Neuronal stem cell (in vitro differentiated cells): Measurements from ENCODE around the gene RRP1.
A peak's percentile ranks its signal among the peaks of the same experiment; 100 is the strongest.

Source experiments
- DNase-seq: peaks from one replicate; pipeline ENCODE4 v3.0.0-alpha.2; 2013; ENCODE audit warnings: low spot score
- H2AFZ ChIP-seq: one replicate; pipeline ENCODE4 v1.6.1; 2013; ENCODE audit warnings: mild to moderate bottlenecking, low read length, inconsistent platforms
- H2AK5ac ChIP-seq: 2 replicates; pipeline ENCODE4 v1.6.1; 2013; ENCODE audit warnings: low read depth, mild to moderate bottlenecking, inconsistent platforms, low read length, moderate library complexity, mixed read lengths
- H2BK120ac ChIP-seq: 2 replicates; pipeline ENCODE4 v1.6.1; 2013; ENCODE audit warnings: low read depth, mild to moderate bottlenecking, inconsistent platforms, low read length, moderate library complexity, mixed read lengths
- H2BK12ac ChIP-seq: one replicate; pipeline ENCODE4 v1.6.1; 2013; ENCODE audit warnings: low read length, inconsistent platforms
- H2BK15ac ChIP-seq: 2 replicates; pipeline ENCODE4 v1.6.1; 2013; ENCODE audit warnings: mild to moderate bottlenecking, low read length, inconsistent platforms, mixed read lengths
- H2BK5ac ChIP-seq: one replicate; pipeline ENCODE4 v1.6.1; 2013; ENCODE audit warnings: inconsistent platforms, mild to moderate bottlenecking, low read length, moderate library complexity
- H3K14ac ChIP-seq: one replicate; pipeline ENCODE4 v1.6.1; 2013; ENCODE audit warnings: low read length, inconsistent platforms
- H3K18ac ChIP-seq: 2 replicates; pipeline ENCODE4 v1.6.1; 2013; ENCODE audit warnings: low read length, inconsistent platforms
- H3K23ac ChIP-seq: 2 replicates; pipeline ENCODE4 v1.6.1; 2013; ENCODE audit warnings: low read depth, mild to moderate bottlenecking, mixed read lengths, low read length, inconsistent platforms; ENCODE audit not compliant: poor library complexity
- H3K27ac ChIP-seq: replicated peaks from 3 replicates; pipeline ENCODE4 v1.5.1; 2013; ENCODE audit warnings: low read length, inconsistent platforms
- H3K27me3 ChIP-seq, 3 experiments: 2 replicates each; pipeline ENCODE4 v1.6.1; 2013; ENCODE audit warnings: low read length in 3 of 3, mild to moderate bottlenecking in 2 of 3, inconsistent platforms in 1 of 3, low read depth in 1 of 3, mixed read lengths in 1 of 3, moderate library complexity in 1 of 3; ENCODE audit not compliant: control insufficient read depth in 3 of 3, insufficient read depth in 3 of 3
- H3K36me3 ChIP-seq, 2 donors: replicated peaks in 1 of 2; 2 replicates each; pipeline ENCODE4 v1.6.1; 2013; ENCODE audit warnings: low read length in 2 of 2; ENCODE audit not compliant: control insufficient read depth in 2 of 2, insufficient read depth in 2 of 2
- H3K4ac ChIP-seq: 2 replicates; pipeline ENCODE4 v1.6.1; 2013; ENCODE audit warnings: inconsistent platforms, mild to moderate bottlenecking, low read length, moderate library complexity
- H3K4me1 ChIP-seq, 2 donors: 1 replicate in 1 of 2; 2 replicates in 1 of 2; pipeline ENCODE4 v1.6.1; 2013; ENCODE audit warnings: low read length in 2 of 2, low read depth in 1 of 2; ENCODE audit not compliant: control insufficient read depth in 2 of 2, insufficient read depth in 1 of 2
- H3K4me2 ChIP-seq: one replicate; pipeline ENCODE4 v1.6.1; 2013; ENCODE audit warnings: mild to moderate bottlenecking, low read length, inconsistent platforms; ENCODE audit not compliant: insufficient read depth, poor library complexity, severe bottlenecking
- H3K4me3 ChIP-seq, 2 donors: 2 replicates each; pipeline ENCODE4 v1.5.1; 2013; ENCODE audit warnings: low read length in 2 of 2, mild to moderate bottlenecking in 2 of 2, inconsistent platforms in 1 of 2, moderate library complexity in 1 of 2
- H3K79me1 ChIP-seq: one replicate; pipeline ENCODE4 v1.6.1; 2013; ENCODE audit warnings: low read depth, mild to moderate bottlenecking, inconsistent platforms, low read length, moderate library complexity
- H3K9ac ChIP-seq: one replicate; pipeline ENCODE4 v1.6.1; 2013; ENCODE audit warnings: mild to moderate bottlenecking, low read depth, low read length, inconsistent platforms; ENCODE audit not compliant: poor library complexity
- H3K9me3 ChIP-seq, 2 donors: replicated peaks in 1 of 2; 2 replicates each; pipeline versions ENCODE3 to v1.6.1; 2013; ENCODE audit warnings: low read length in 2 of 2, mild to moderate bottlenecking in 2 of 2, inconsistent platforms in 1 of 2, low read depth in 1 of 2, mixed read lengths in 1 of 2, moderate library complexity in 1 of 2; ENCODE audit not compliant: control insufficient read depth in 2 of 2, insufficient read depth in 1 of 2
- H4K8ac ChIP-seq: one replicate; pipeline ENCODE4 v1.6.1; 2013; ENCODE audit warnings: low read depth, mild to moderate bottlenecking, inconsistent platforms, low read length, moderate library complexity
- H4K91ac ChIP-seq: one replicate; pipeline ENCODE4 v1.6.1; 2013; ENCODE audit warnings: low read length, low read depth, mild to moderate bottlenecking, inconsistent platforms; ENCODE audit not compliant: poor library complexity
- WGBS, 2 donors: extraction: QIAGEN DNeasy Blood & Tissue Kit; methylation state at CpG; one replicate each; pipeline ENCODE4 v1.1.7; 2013; ENCODE audit warnings: missing lambda C conversion rate in 2 of 2, mixed read lengths in 1 of 2; ENCODE audit not compliant: insufficient read length in 2 of 2, insufficient replicate concordance in 1 of 2; ENCODE audit errors: extremely low coverage in 2 of 2; 5-methylcytosine and 5-hydroxymethylcytosine counted together

RRP1 gene

GRCh38 chr21:43759651-43760050 lies 29.7 kb upstream of the RRP1 start:
- Histone ChIP-seq H2AFZ (no peak overlapping the region), H3K4me2 (no peak overlapping the region), H4K91ac (no peak overlapping the region), H3K27me3 (no peaks in the 10 kb centered on the region), H3K79me1 (no peaks in the 10 kb centered on the region), H3K9ac (no peak overlapping the region), H3K27ac (no peak overlapping the region), H3K4me3 (no peak overlapping the region), H3K4me1 (peaks cover 0 to 2% of the 10 kb centered on the region in 2 donors), H3K9me3 (peaks cover 2 to 5% of the 10 kb centered on the region in 2 donors), H2BK120ac (no peak overlapping the region), H2BK12ac (no peak overlapping the region), H3K36me3 (peaks cover 15 to 56% of the 10 kb centered on the region in 2 donors), H2AK5ac (no peak overlapping the region), H4K8ac (no peak overlapping the region), H2BK5ac (no peak overlapping the region), H3K23ac (no peak overlapping the region), H3K14ac (no peak overlapping the region), H3K18ac (no peak overlapping the region), H2BK15ac (no peak overlapping the region), H3K4ac (no peak overlapping the region)
- DNase-seq, result no peak
- no CpG with 5 or more reads among the region's 19 CpGs for WGBS, 2 donors

- Histone ChIP-seq H2BK15ac (no peak overlapping the region), H2BK12ac (no peak overlapping the region), H4K91ac (no peak overlapping the region), H3K9me3 (peaks cover 2 to 5% of the 10 kb centered on the region in 2 donors), H3K23ac (no peak overlapping the region), H3K4me1 (peaks cover 0 to 2% of the 10 kb centered on the region in 2 donors), H2BK5ac (no peak overlapping the region), H4K8ac (no peak overlapping the region), H3K4ac (no peak overlapping the region), H2BK120ac (no peak overlapping the region), H2AK5ac (no peak overlapping the region), H3K4me2 (no peak overlapping the region), H3K9ac (peak overlapping the region; percentile 66), H3K27me3 (no peaks in the 10 kb centered on the region), H3K18ac (no peak overlapping the region), H3K27ac (no peak overlapping the region), H2AFZ (no peak overlapping the region), H3K4me3 (no peak overlapping the region), H3K79me1 (no peaks in the 10 kb centered on the region), H3K36me3 (peaks cover 11 to 50% of the 10 kb centered on the region in 2 donors), H3K14ac (peak overlapping the region; percentile 47)
- no CpG with 5 or more reads among the region's 22 CpGs for WGBS, 2 donors
- DNase-seq, result no peak
Observed at GRCh38 chr21:43760391-43760958, 28.9 kb upstream of the RRP1 start.

- H3K23ac ChIP-seq, result no peak overlapping the region
- no CpG with 5 or more reads among the region's 18 CpGs for WGBS, 2 donors
- no peak overlapping the region for H4K91ac ChIP-seq
- H3K36me3 ChIP-seq, result peaks cover 2 to 36% of the 10 kb centered on the region in 2 donors
- H3K27me3 ChIP-seq, result no peaks in the 10 kb centered on the region
- H3K79me1 ChIP-seq, result no peaks in the 10 kb centered on the region
- no peak overlapping the region for H3K4me2 ChIP-seq
- H4K8ac ChIP-seq, result no peak overlapping the region
- H2BK12ac ChIP-seq, result no peak overlapping the region
- peak overlapping the region; percentile 21 for H3K18ac ChIP-seq
- H3K4ac ChIP-seq, result no peak overlapping the region
- H2AK5ac ChIP-seq, result no peak overlapping the region
- H3K14ac ChIP-seq, result no peak overlapping the region
- no peak overlapping the region for H2AFZ ChIP-seq
- no peak overlapping the region for H2BK120ac ChIP-seq
- no peak overlapping the region for H3K4me3 ChIP-seq
- no peak overlapping the region for H2BK5ac ChIP-seq
- DNase-seq, result no peak
- no peak overlapping the region for H2BK15ac ChIP-seq
- no peak overlapping the region for H3K27ac ChIP-seq
- peaks cover 2 to 5% of the 10 kb centered on the region in 2 donors for H3K9me3 ChIP-seq
- H3K4me1 ChIP-seq, result peaks cover 2% of the 10 kb centered on the region in 2 donors
- H3K9ac ChIP-seq, result no peak overlapping the region
Observed at GRCh38 chr21:43761886-43762285, 27.5 kb upstream of the RRP1 start.

- no peak overlapping the region for H2AFZ ChIP-seq
- no peaks in the 10 kb centered on the region for H3K79me1 ChIP-seq
- H3K27me3 ChIP-seq, result no peaks in the 10 kb centered on the region
- no peak overlapping the region for H2BK120ac ChIP-seq
- no peak overlapping the region for H3K9ac ChIP-seq
- H2BK12ac ChIP-seq, result no peak overlapping the region
- WGBS, 2 donors, result no CpG with 5 or more reads among the region's 15 CpGs
- no peak overlapping the region for H4K91ac ChIP-seq
- H3K23ac ChIP-seq, result no peak overlapping the region
- DNase-seq, result no peak
- H4K8ac ChIP-seq, result no peak overlapping the region
- no peak overlapping the region for H3K27ac ChIP-seq
- H3K18ac ChIP-seq, result no peak overlapping the region
- peaks cover 7 to 8% of the 10 kb centered on the region in 2 donors for H3K4me1 ChIP-seq
- peaks cover 4 to 5% of the 10 kb centered on the region in 2 donors for H3K9me3 ChIP-seq
- no peak overlapping the region for H3K4ac ChIP-seq
- H3K4me2 ChIP-seq, result no peak overlapping the region
- H3K14ac ChIP-seq, result no peak overlapping the region
- no peak overlapping the region for H2AK5ac ChIP-seq
- H2BK15ac ChIP-seq, result no peak overlapping the region
- peaks cover 2 to 33% of the 10 kb centered on the region in 2 donors for H3K36me3 ChIP-seq
- H3K4me3 ChIP-seq, result no peak overlapping the region
- no peak overlapping the region for H2BK5ac ChIP-seq
Observed at GRCh38 chr21:43762303-43763128, 26.9 kb upstream of the RRP1 start.
